ENCODE results near the gene NOVA2. TPM values are rescaled to one million over a fixed set of nuclear protein-coding genes. Genes with fewer than 3 reads are reported as not detected.

The NOVA2 gene
- polyA plus RNA-seq, 3 donors, result not detected

DNA sequence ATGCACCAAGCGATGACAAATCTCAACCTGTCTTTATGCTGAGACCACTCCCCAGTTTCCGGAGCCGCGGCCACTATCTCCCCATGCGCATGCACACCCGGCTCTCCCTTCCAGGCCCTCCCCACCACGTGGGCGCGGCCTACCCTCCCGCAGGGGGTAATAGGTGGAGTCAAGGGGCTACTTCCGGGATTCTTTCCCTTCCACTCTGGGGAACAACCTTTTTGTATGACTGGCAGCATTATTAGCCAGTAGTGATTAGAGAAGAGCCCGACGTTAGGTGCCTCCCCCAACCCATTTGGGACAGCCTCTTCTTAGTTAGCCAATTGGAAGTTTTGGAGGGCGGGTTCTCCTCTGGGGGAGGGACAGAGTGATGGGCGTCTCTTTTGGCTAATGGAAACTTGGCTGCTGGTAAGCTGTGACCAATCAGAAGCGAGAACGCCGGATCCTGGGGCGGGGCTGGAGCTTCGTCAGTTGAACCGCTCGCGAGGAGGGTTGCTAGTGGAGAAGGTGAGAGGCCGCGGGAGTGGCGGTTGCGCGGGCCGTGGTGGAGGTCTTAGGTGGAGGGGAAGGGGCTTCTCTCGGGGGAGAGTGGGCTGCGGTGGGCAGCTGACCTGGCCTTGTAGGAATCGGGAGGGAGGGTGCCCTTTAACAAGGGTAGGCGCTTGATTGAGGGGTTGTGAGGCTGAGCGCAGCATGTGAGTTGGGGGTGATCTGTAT, 21.5 kb upstream of the NOVA2 start, which contains the start of gene CCDC61:
Gene CCDC61, plus strand, starts transcription at position 470 of the 717 bp plus-strand sequence. CDS start 7,552 bp downstream, outside the sequence.
- Mint-ChIP-seq H3K36me3 (peaks cover 6 to 8% of the 10 kb centered on the region in 2 donors), H3K4me1 (peaks cover 13% of the 10 kb centered on the region), H3K27ac (peak within 1 kb of the TSS in 1 of 7 donors; percentile 54), H3K9me3 (peaks cover 0 to 4% (median 1%) of the 10 kb centered on the region in 7 donors), H3K4me3 (no peak within 1 kb of the TSS), H3K27me3 (ENCODE audit: low read depth in 3 of 3) (peaks cover 13 to 16% (median 13%) of the 10 kb centered on the region in 3 donors)
- under 1% methylated on average over 21 of the region's 34 CpGs for WGBS (ENCODE audit: insufficient coverage)
- Histone ChIP-seq H3K9me3 (replicated peaks in 1 of 2; ENCODE audit: control insufficient read depth in 1 of 2, insufficient read depth in 1 of 2, low read length in 2 of 2) (no peaks in the 10 kb centered on the region), H3K27me3 (ENCODE audit: control insufficient read depth in 2 of 2, insufficient read depth in 2 of 2, low read length in 2 of 2) (peaks cover 0 to 6% of the 10 kb centered on the region in 2 donors), H3K4me1 (ENCODE audit: control insufficient read depth in 1 of 2, insufficient read depth in 2 of 2, low read length in 2 of 2) (peaks cover 21 to 26% of the 10 kb centered on the region in 2 donors), H3K9ac (ENCODE audit: insufficient read depth, low read length, poor library complexity, severe bottlenecking) (peak within 1 kb of the TSS; percentile 72), H4K20me1 (ENCODE audit: insufficient read depth, low read length) (peaks cover 11% of the 10 kb centered on the region), H3K36me3 (replicated peaks in 1 of 2; ENCODE audit: control insufficient read depth in 1 of 2, insufficient read depth in 2 of 2, low read length in 2 of 2) (no peaks in the 10 kb centered on the region), H3K79me2 (ENCODE audit: insufficient read depth, low read length) (no peaks in the 10 kb centered on the region), H2AFZ (ENCODE audit: insufficient read depth, low read depth, low read length, poor library complexity, severe bottlenecking) (peak within 1 kb of the TSS; percentile 97), H3K4me3 (replicated peaks in 1 of 3; ENCODE audit: low read depth in 2 of 3, low read length in 3 of 3) (peak within 1 kb of the TSS; percentile 56 to 91 (median 72)), H3K4me2 (replicated peaks; ENCODE audit: extremely low read depth, low read length, poor library complexity, severe bottlenecking) (peak within 1 kb of the TSS; percentile 97), H3K27ac (ENCODE audit: low read depth in 1 of 2, low read length in 2 of 2) (peak within 1 kb of the TSS; percentile 3 to 82)
- peak; percentile 99 to 100 (median 99) for DNase-seq
- intact Hi-C loops (cut with micrococcal nuclease), result loop anchor here in 1 of 2 donors (2.0 kb wide), 1 partner anchor 132 kb away; the partner anchor contains the start of gene SYMPK
- TF ChIP-seq, protein P1, sequence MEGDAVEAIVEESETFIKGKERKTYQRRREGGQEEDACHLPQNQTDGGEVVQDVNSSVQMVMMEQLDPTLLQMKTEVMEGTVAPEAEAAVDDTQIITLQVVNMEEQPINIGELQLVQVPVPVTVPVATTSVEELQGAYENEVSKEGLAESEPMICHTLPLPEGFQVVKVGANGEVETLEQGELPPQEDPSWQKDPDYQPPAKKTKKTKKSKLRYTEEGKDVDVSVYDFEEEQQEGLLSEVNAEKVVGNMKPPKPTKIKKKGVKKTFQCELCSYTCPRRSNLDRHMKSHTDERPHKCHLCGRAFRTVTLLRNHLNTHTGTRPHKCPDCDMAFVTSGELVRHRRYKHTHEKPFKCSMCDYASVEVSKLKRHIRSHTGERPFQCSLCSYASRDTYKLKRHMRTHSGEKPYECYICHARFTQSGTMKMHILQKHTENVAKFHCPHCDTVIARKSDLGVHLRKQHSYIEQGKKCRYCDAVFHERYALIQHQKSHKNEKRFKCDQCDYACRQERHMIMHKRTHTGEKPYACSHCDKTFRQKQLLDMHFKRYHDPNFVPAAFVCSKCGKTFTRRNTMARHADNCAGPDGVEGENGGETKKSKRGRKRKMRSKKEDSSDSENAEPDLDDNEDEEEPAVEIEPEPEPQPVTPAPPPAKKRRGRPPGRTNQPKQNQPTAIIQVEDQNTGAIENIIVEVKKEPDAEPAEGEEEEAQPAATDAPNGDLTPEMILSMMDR (IDR thresholded peaks at IDR 0.05), result no peak

DNA sequence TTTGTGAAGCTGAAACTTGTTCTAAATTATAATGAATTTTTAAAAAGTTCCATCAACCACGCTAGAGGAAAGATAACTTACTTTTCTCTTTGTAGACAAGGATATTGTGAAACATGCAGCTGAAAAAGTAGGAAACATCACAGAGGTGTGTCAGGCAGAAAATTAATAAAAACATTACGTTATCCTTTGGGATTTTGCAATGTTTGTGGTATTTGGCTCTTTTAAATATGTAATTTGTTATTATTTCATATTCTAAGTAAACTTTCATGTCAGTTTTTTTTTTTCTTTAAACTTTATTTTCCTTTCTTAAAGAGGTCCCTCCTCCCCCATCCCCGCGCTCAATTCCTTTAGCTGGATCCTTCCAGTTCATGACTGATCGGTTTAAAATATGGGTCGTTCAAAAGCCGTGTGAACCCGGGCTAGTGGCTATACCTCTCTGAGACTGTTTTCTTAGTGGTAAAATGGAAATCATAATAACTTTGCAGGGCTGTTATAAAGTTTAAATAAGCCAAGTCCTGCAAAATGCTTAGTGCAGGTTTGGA, 20.9 kb upstream of the NOVA2 start:
- no peak overlapping the region for H3K27ac Mint-ChIP-seq
- Histone ChIP-seq H3K9me3 (replicated peaks in 1 of 2; ENCODE audit: control insufficient read depth in 1 of 2, insufficient read depth in 1 of 2, low read length in 2 of 2) (no peaks in the 10 kb centered on the region), H4K20me1 (ENCODE audit: insufficient read depth, low read length) (peaks cover 4% of the 10 kb centered on the region), H3K9ac (ENCODE audit: insufficient read depth, low read length, poor library complexity, severe bottlenecking) (peak overlapping the region; percentile 37), H3K27ac (ENCODE audit: low read depth in 1 of 2, low read length in 2 of 2) (no peak overlapping the region), H3K4me3 (replicated peaks in 1 of 3; ENCODE audit: low read depth in 2 of 3, low read length in 3 of 3) (peak overlapping the region; percentile 23 to 91 (median 55)), H2AFZ (ENCODE audit: insufficient read depth, low read depth, low read length, poor library complexity, severe bottlenecking) (peak overlapping the region; percentile 77), H3K27me3 (ENCODE audit: control insufficient read depth in 2 of 2, insufficient read depth in 2 of 2, low read length in 2 of 2) (no peaks in the 10 kb centered on the region), H3K4me1 (ENCODE audit: control insufficient read depth in 1 of 2, insufficient read depth in 2 of 2, low read length in 2 of 2) (peaks cover 15 to 20% of the 10 kb centered on the region in 2 donors), H3K79me2 (ENCODE audit: insufficient read depth, low read length) (no peaks in the 10 kb centered on the region), H3K4me2 (replicated peaks; ENCODE audit: extremely low read depth, low read length, poor library complexity, severe bottlenecking) (peak overlapping the region; percentile 97), H3K36me3 (replicated peaks in 1 of 2; ENCODE audit: control insufficient read depth in 1 of 2, insufficient read depth in 2 of 2, low read length in 2 of 2) (no peaks in the 10 kb centered on the region)
- intact Hi-C loops (cut with micrococcal nuclease), result loop anchor here in 1 of 2 donors (2.0 kb wide), 1 partner anchor 132 kb away; the partner anchor contains the start of gene SYMPK
- H3K27me3 Mint-ChIP-seq (ENCODE audit: low read depth in 3 of 3), result peaks cover 8 to 12% (median 9%) of the 10 kb centered on the region in 3 donors
- peaks cover 6 to 8% of the 10 kb centered on the region in 2 donors for H3K36me3 Mint-ChIP-seq
- peaks cover 0 to 2% (median 0%) of the 10 kb centered on the region in 7 donors for H3K9me3 Mint-ChIP-seq
- peaks cover 7% of the 10 kb centered on the region for H3K4me1 Mint-ChIP-seq
- DNase-seq, result peak in 1 of 3 donors; percentile 7
- TF ChIP-seq, protein P1 (IDR thresholded peaks at IDR 0.05), result no peak
- no CpG with 5 or more reads among the region's 8 CpGs for WGBS (ENCODE audit: insufficient coverage)
- H3K4me3 Mint-ChIP-seq, result no peak overlapping the region

All from CD14-positive monocyte (primary cell).